GM21576 (cell line): ENCODE results near the gene RAB6A.

Experiments
- ATAC-seq: cut with Tn5 transposase; IDR thresholded peaks from one replicate; pipeline ENCODE4 v1.9.1; 2021; ENCODE audit warnings: mild to moderate bottlenecking, moderate library complexity; ENCODE audit not compliant: unreplicated experiment

RAB6A gene

DNA sequence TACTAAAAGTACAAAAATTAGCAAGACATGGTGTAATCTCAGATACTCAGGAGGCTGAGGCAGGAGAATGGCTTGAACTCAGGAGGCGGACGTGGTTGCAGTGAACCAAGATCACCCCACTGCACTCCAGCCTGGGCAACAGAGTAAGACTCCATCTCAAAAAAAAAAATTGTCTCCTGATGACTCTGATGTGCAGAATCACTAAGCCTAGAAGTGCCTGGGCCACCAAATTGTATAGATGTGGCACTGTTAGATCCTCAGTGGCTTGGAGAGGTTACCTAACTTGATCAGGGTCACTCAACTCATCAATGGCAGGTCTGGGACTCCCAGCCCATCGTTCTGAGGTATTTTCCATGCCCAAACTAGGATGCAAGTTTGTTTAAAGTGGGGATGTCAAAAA is 103.9 kb downstream of the RAB6A start:
- ATAC-seq: no peak

DNA sequence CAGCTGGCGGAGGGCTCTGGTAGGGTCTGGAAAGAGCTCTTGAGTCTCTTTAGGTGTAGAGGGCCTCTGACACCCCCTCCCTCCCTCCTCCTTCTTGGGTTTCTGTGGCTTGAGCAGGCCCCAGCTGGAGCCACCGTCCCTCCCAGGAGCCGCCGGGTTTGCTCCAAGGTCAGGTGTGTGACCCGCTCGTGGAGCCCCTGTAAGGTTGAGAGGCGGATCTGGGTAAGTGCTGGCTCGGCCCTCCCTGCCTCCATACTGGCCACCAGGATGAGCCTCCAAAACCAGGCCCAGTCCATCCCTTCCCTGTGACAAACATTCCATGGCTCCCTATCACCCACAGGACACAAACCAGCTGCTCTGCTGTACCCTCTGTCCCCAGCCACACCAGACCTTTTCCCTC is 105.2 kb downstream of the RAB6A start:
- no peak for ATAC-seq

DNA sequence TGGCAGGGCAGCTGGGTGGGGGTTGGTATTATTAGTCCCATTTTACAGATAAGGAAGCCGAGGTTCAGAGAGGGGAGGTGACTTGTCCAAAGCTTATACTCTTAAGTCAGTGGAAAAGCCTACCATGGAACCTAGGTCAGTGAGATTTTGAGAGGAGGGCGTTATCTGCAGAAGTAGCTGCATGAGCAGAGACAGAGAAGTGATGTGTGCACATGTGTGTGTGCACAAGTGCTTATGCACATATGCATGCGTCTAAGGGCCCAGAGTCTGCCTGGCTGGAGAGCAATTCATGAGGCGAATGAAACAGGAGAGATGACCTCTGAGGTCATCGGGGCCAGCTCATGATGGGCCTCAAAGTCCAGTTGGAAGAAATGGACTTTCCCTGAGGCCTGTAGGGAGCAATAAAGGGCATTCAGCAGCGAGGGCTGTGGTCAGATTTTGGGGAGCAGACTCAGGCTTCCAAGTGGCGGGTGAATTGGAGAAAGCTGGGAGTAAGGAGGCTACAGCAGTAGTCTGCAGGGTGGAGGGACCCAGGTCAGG is 106.3 kb downstream of the RAB6A start:
- ATAC-seq: no peak

- ATAC-seq: no peak
Observed at GRCh38 chr11:73653996-73654395, 106.9 kb downstream of the RAB6A start.

- ATAC-seq: no peak
Observed at GRCh38 chr11:73652856-73653559, 107.9 kb downstream of the RAB6A start.

GRCh38 chr11:73652046-73652730 is 108.7 kb downstream of the RAB6A start:
- ATAC-seq: no peak

DNA sequence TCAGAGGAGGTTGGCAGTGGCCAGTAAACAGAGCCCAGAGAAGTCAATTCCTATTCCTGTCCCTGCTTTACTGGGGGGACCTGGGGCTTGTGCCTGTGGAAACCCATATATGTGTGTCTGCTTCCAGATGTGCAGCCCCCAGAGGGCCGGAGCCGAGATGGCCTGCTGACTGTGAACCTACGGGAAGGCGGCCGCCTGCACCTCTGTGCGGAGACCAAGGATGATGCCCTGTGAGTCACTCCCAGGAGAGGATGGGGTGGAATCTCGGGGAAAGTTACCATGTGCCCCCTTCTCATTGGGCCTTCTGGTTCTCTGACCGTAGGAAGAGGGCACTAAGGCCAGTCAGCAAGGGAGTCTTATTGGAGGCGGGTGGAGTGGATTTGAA is 109.2 kb downstream of the RAB6A start:
- no peak for ATAC-seq

- no peak for ATAC-seq
Observed at GRCh38 chr11:73651252-73651651, 109.6 kb downstream of the RAB6A start.

DNA sequence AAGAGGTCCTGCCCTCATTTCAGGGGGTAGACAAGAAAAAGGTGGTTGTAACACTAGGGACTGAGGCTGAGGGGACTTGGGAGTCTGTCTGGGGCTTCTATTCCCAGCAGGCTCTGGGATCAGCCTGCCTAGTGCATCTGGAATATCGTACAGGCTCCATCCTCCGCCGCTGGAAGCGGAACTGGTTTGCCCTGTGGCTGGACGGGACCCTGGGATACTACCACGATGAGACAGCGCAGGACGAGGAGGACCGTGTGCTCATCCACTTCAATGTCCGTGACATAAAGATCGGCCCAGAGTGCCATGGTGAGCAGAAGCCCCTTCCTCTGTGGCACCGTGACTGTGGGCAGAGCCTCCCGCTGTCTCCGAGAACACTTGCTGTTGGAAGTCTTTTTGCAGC is 110.5 kb downstream of the RAB6A start:
- no peak for ATAC-seq

- no peak for ATAC-seq
Observed at GRCh38 chr11:73649206-73649605, 111.7 kb downstream of the RAB6A start.

DNA sequence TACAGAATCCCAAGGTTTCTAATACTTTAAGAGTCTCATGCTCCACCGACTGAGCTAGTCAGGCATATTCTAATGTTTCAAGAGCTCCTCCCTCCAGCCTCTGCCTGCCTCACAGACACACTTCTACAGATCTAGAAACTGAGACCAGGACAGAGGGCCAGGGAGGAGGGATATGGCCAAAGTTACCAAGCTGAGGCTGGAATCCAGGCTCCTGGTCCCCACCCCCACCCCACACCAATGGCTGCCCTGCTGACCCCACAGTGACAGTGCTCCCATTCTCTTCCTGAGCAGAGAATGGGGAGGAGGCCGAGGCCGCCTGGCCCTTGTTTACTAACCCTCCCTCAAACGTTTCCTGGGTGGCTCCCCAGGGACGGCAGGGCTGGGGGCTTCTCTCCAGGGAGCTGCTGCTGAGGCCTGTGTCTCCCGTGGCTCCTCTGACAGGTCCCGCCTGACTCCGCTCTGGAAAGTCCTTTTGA is 112.3 kb downstream of the RAB6A start:
- no peak for ATAC-seq

DNA sequence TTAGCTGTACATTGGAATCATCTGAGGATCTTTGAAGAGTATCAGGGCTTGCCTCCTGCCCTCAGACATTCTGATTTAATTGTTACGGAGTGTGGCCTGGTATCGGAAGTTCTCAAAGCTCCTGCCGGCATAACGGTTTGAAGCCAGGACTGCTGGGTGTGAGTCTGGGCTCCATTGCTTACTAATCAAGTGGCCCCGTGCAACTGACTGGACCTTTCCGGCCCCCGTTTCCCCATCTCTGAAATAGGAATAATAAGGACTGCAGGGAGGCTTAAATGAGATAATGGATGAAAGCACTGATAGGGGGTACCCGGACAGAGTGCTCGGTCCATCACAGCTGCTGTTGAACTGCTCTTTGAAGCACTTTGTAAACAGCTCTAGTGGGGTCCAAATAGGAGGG is 112.8 kb downstream of the RAB6A start:
- no peak for ATAC-seq

DNA sequence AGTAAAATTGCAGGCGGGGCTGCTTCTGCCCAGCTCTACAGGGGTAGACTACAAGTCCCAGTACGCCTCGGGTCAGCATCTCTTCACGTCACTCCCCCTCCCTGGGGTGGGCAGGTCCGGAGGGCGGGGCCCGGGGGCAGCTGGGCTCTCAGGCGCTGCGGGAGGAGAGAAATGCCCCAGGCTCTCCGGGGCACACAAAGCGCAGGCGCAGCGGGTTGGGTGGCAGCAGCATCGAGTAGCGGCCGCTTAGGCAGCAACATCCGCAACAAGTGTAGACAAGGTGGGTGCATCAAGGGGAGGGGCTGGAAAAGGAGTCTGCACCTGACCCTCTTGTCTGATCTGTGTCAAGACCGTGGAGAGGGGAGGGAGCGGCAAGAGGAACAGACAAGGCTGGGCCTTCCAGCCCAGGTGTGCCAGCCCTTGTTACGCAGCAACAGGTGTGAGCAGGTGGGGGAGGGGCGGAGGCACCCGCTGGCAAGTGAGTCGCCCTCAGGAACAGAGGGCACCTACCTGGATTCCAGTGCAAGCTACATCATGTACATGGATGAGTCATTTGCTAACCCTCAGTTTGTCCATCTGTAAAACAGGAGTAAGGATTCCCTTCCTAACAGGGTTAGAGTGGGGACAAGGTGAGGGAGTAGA is 113.3 kb downstream of the RAB6A start:
- ATAC-seq: no peak

DNA sequence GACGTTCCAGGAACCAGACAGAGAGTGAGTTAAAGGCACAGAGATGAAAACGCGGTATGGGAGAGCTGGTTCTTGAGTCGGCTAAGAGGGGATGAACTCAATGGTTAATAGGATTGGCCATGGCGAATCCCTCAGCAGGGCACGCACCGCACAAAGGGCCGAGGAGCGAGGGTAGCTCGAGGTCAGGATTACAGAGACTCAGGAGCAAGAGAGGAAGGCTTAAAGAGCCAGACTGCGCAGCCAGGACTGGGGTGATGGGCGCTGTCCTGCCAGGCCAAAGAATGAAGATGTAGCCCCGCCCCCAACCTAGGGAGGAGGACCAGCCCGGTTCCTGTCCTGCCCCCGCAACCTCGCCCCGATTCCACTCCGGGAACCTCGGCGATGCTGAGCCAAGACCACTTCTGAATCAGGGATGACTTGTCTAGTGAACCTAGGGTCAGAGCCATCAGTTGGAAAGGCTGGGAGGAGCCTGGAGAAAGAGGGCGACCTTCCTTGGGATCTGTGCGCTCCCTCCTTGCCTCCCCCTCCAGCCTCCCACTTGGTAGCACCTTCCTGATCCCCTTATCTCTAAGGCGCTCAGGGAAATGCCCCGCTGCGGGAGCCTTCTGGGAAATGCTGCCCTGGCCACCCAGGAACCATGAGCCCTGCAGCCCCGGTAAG is 114.8 kb downstream of the RAB6A start, which contains the start of gene PLEKHB1:
Gene PLEKHB1 (plus strand): TSS at position 610 of the 660 bp plus-strand sequence. CDS start 28 bp downstream, at position 638.
- no peak for ATAC-seq

- ATAC-seq: no peak
Observed at GRCh38 chr11:73645121-73645969, 115.5 kb downstream of the RAB6A start.

DNA sequence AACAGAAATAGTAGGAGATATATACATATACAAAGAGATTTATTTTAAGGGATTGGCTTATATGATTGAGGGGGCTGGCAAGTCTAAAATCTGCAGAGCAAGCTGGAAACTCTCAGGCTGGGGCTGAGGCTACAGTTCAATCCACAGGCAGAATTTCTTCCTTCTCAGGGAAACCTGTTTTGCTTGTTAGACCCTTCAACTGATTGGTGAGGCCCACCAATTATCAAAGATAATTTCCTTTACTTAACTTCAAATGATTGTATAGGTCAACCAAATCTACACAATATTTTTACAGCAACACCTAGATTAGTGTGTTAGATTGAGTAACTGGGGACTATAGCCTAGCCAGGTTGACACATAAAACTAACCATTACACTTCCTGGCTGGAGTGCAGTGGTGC is 119.2 kb downstream of the RAB6A start:
- no peak for ATAC-seq

DNA sequence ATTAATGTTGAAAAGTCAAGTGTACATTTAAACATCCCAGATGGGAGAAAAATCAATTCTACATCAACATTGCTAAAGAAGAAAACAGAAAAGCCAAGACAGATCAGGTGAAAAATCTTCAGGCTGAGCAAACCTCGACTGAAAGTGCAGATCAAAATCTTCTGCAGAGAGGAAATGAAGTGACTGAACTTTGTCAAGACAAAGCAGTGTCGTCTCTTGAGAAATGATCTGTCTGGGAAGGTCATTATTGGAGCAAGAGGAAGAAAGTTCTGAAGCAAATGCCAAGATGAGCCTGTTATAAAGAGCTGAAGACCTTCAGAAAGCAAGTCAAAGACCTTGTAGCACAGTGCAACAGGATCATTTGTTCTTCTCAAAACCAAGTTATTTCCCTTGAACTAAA is 120.3 kb downstream of the RAB6A start:
- no peak for ATAC-seq

DNA sequence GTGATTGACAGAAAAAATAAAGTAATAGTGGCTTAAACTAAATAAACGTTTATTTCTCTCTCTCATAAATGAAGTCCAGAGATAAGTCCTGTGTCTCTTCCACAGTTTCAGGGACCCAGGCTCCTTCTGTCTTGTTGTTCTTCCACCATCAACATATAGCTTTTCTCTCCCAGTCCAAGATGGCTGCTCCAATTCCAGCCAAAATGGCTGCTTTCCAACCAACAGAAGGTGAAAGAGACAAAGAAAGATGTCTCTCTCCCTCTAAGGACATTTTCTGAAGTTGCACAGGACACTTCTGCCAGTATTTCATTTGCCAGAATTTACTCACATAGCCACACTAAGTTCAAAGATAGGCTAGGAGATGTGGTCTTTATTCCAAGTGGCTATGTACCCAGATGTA is 123.9 kb downstream of the RAB6A start:
- no peak for ATAC-seq

GRCh38 chr11:73636249-73636648 is 124.6 kb downstream of the RAB6A start:
- no peak for ATAC-seq

GRCh38 chr11:73635721-73636120 is 125.2 kb downstream of the RAB6A start:
- ATAC-seq: no peak
